ENCODE measurements around the gene GLT6D1. TPM values are rescaled to one million over a fixed set of nuclear protein-coding genes. Genes with fewer than 3 reads are reported as not detected.
"Not testable (repeated sequence)": the region's sequence is repeated elsewhere in the genome, so short reads cannot be mapped to it uniquely, and the experiment has no call there.

Gene GLT6D1
- total and polyA plus RNA-seq, 2 of the 8 experiments (the other 6 are each of a cell fraction or from before 2014, with no cell fraction given) = 1.3 to 2.1 TPM

DNA sequence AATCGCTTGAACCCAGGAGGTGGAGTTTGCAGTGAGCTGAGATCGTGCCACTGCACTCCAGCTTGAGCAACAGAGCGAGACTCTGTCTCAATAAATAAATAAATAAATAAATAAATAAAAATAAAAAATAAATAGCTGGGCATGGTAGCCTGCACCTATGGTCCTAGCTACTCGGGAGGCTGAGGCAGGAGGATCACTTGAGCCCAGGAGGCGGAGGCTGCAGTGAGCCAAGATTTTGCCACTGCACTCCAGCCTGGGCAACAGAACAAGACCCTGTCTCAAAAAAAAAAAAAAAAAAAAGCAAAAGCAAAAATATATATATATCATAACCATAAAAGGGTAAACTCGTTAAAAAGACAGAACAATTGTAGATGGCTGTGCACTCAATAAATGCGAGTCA lies 33.4 kb upstream of the GLT6D1 start:
- not testable (repeated sequence) for H3K4ac ChIP-seq (replicated peaks; ENCODE audit: insufficient read length, low read depth, low read length); H3K14ac ChIP-seq (ENCODE audit: insufficient read length); H3K56ac ChIP-seq (replicated peaks; ENCODE audit: insufficient read length, low read depth, low read length); H3K79me2 ChIP-seq (ENCODE audit: control insufficient read depth in 1 of 2, insufficient read depth in 2 of 2, low read length in 2 of 2); H4K20me1 ChIP-seq (replicated peaks in 1 of 2; ENCODE audit: control insufficient read depth in 1 of 2, insufficient read depth in 2 of 2, low read length in 2 of 2); FAIRE-seq; H2BK12ac ChIP-seq (ENCODE audit: low read depth, low read length); H2BK120ac ChIP-seq (replicated peaks; ENCODE audit: low read depth, low read length); H2BK5ac ChIP-seq (ENCODE audit: low read depth, low read length); H3K27ac ChIP-seq (ENCODE audit: low read depth, low read length); H3K79me1 ChIP-seq (ENCODE audit: low read depth, low read length); H3K4me2 ChIP-seq (ENCODE audit: insufficient read depth in 1 of 2, low read depth in 2 of 2, low read length in 2 of 2); H3K23me2 ChIP-seq (ENCODE audit: low read depth, low read length); H4K8ac ChIP-seq (ENCODE audit: extremely low read depth, insufficient read depth, low read length); H3K4me3 ChIP-seq (ENCODE audit: extremely low read depth in 1 of 4, insufficient read depth in 2 of 4, low read depth in 3 of 4, low read length in 4 of 4); DNase-seq (ENCODE audit: low read depth in 1 of 2, low spot score in 2 of 2); H3K27me3 ChIP-seq (replicated peaks in 1 of 4; ENCODE audit: control insufficient read depth in 3 of 4, extremely low read depth in 1 of 4, insufficient read depth in 3 of 4, low read length in 3 of 4); H3K4me1 ChIP-seq (replicated peaks in 1 of 4; ENCODE audit: control insufficient read depth in 3 of 4, insufficient read depth in 4 of 4, low read length in 3 of 4); H2AK5ac ChIP-seq (ENCODE audit: low read depth, low read length); H2AFZ ChIP-seq (ENCODE audit: low read length); H4K5ac ChIP-seq (ENCODE audit: insufficient read length, low read depth, low read length); H2BK15ac ChIP-seq (ENCODE audit: low read length); H3K23ac ChIP-seq (ENCODE audit: insufficient read length); H2BK20ac ChIP-seq (ENCODE audit: low read length); H3K9ac ChIP-seq (replicated peaks in 1 of 4; ENCODE audit: extremely low read depth in 1 of 4, low read depth in 3 of 4, low read length in 3 of 4); H4K91ac ChIP-seq (replicated peaks; ENCODE audit: insufficient read length, low read length); H3K36me3 ChIP-seq (ENCODE audit: control insufficient read depth in 2 of 4, insufficient read depth in 4 of 4, low read length in 3 of 4); H3K18ac ChIP-seq (ENCODE audit: extremely low read depth, low read length)
- peaks cover 4 to 19% of the 10 kb centered on the region in 2 experiments; a peak in 3 of 4 replicates for H3K9me3 ChIP-seq (ENCODE audit: insufficient read depth in 2 of 2, low read depth in 1 of 2, low read length in 1 of 2)
- ChIA-PET CTCF (ENCODE audit: partially characterized antibody) (interaction anchor here (0.6 to 3.6 kb wide), 11 partner anchors 9 to 273 kb away, joined by 3 to 32 read pairs (median 4); no protein-coding TSS in a partner anchor), POLR2A (ENCODE audit: partially characterized antibody) (interaction anchor here (0.6 to 1.7 kb wide), 5 partner anchors 8 to 24 kb away, joined by 3 to 7 read pairs (median 3); no protein-coding TSS in a partner anchor)
- 93% methylated on average over 7 of the region's 7 CpGs; no CpG with 5 or more reads in 1 of the 2 experiments for WGBS, 2 experiments (ENCODE audit: extremely low coverage in 1 of 2, insufficient coverage in 1 of 2, insufficient read length in 1 of 2, insufficient replicate concordance in 2 of 2, low coverage in 1 of 2, low lambda C conversion rate in 2 of 2, missing lambda C conversion rate in 1 of 2)

All from H1 (cell line).